ENCODE data around the gene FANCG.

DNA sequence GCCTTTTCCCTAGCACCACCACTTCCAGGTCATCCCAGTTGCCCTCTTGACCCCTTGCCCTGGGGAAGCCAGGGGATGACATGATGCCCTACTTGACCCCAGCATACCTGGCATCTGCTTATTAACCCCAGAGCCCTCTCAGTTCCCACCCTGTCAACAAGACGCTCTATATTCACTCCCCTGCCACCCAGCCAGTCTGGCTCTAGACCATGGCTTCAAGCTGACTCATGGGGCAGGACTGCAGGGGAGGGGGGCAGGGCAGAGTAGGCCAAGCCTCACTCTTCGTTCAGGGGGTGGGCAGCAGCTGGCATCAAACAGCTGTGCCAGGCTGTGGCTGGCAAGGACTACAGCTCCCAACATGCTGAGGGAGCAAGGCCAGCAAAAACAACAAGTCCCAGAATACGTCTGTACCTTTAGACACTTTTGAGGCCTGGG is 30.6 kb upstream of the FANCG start:
- TF ChIP-seq, protein P1, sequence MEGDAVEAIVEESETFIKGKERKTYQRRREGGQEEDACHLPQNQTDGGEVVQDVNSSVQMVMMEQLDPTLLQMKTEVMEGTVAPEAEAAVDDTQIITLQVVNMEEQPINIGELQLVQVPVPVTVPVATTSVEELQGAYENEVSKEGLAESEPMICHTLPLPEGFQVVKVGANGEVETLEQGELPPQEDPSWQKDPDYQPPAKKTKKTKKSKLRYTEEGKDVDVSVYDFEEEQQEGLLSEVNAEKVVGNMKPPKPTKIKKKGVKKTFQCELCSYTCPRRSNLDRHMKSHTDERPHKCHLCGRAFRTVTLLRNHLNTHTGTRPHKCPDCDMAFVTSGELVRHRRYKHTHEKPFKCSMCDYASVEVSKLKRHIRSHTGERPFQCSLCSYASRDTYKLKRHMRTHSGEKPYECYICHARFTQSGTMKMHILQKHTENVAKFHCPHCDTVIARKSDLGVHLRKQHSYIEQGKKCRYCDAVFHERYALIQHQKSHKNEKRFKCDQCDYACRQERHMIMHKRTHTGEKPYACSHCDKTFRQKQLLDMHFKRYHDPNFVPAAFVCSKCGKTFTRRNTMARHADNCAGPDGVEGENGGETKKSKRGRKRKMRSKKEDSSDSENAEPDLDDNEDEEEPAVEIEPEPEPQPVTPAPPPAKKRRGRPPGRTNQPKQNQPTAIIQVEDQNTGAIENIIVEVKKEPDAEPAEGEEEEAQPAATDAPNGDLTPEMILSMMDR (IDR thresholded peaks at IDR 0.05): no peak
- TF ChIP-seq, protein P2, sequence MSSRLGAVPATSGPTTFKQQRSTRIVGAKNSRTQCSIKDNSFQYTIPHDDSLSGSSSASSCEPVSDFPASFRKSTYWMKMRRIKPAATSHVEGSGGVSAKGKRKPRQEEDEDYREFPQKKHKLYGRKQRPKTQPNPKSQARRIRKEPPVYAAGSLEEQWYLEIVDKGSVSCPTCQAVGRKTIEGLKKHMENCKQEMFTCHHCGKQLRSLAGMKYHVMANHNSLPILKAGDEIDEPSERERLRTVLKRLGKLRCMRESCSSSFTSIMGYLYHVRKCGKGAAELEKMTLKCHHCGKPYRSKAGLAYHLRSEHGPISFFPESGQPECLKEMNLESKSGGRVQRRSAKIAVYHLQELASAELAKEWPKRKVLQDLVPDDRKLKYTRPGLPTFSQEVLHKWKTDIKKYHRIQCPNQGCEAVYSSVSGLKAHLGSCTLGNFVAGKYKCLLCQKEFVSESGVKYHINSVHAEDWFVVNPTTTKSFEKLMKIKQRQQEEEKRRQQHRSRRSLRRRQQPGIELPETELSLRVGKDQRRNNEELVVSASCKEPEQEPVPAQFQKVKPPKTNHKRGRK (CRISPR knock-in tag; IDR thresholded peaks at IDR 0.05; ENCODE audit: borderline replicate concordance): no peak
- TF ChIP-seq JUN (CRISPR knock-in tag; IDR thresholded peaks at IDR 0.05) (no peak), TP53 (CRISPR knock-in tag; IDR thresholded peaks at IDR 0.05) (no peak), MXD4 (CRISPR knock-in tag; IDR thresholded peaks at IDR 0.05; ENCODE audit: borderline replicate concordance) (no peak), GTF2I (CRISPR knock-in tag; conservative IDR thresholded peaks at IDR 0.05) (no peak)
- TF ChIP-seq, protein P3, sequence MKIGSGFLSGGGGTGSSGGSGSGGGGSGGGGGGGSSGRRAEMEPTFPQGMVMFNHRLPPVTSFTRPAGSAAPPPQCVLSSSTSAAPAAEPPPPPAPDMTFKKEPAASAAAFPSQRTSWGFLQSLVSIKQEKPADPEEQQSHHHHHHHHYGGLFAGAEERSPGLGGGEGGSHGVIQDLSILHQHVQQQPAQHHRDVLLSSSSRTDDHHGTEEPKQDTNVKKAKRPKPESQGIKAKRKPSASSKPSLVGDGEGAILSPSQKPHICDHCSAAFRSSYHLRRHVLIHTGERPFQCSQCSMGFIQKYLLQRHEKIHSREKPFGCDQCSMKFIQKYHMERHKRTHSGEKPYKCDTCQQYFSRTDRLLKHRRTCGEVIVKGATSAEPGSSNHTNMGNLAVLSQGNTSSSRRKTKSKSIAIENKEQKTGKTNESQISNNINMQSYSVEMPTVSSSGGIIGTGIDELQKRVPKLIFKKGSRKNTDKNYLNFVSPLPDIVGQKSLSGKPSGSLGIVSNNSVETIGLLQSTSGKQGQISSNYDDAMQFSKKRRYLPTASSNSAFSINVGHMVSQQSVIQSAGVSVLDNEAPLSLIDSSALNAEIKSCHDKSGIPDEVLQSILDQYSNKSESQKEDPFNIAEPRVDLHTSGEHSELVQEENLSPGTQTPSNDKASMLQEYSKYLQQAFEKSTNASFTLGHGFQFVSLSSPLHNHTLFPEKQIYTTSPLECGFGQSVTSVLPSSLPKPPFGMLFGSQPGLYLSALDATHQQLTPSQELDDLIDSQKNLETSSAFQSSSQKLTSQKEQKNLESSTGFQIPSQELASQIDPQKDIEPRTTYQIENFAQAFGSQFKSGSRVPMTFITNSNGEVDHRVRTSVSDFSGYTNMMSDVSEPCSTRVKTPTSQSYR (CRISPR knock-in tag; IDR thresholded peaks at IDR 0.05): no peak
- TF ChIP-seq, protein P4, sequence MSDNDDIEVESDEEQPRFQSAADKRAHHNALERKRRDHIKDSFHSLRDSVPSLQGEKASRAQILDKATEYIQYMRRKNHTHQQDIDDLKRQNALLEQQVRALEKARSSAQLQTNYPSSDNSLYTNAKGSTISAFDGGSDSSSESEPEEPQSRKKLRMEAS (CRISPR knock-in tag; IDR thresholded peaks at IDR 0.05): no peak
- TF ChIP-seq, protein P5, sequence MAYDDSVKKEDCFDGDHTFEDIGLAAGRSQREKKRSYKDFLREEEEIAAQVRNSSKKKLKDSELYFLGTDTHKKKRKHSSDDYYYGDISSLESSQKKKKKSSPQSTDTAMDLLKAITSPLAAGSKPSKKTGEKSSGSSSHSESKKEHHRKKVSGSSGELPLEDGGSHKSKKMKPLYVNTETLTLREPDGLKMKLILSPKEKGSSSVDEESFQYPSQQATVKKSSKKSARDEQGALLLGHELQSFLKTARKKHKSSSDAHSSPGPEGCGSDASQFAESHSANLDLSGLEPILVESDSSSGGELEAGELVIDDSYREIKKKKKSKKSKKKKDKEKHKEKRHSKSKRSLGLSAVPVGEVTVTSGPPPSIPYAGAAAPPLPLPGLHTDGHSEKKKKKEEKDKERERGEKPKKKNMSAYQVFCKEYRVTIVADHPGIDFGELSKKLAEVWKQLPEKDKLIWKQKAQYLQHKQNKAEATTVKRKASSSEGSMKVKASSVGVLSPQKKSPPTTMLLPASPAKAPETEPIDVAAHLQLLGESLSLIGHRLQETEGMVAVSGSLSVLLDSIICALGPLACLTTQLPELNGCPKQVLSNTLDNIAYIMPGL (CRISPR knock-in tag; IDR thresholded peaks at IDR 0.05): no peak
- TF ChIP-seq, protein P6, sequence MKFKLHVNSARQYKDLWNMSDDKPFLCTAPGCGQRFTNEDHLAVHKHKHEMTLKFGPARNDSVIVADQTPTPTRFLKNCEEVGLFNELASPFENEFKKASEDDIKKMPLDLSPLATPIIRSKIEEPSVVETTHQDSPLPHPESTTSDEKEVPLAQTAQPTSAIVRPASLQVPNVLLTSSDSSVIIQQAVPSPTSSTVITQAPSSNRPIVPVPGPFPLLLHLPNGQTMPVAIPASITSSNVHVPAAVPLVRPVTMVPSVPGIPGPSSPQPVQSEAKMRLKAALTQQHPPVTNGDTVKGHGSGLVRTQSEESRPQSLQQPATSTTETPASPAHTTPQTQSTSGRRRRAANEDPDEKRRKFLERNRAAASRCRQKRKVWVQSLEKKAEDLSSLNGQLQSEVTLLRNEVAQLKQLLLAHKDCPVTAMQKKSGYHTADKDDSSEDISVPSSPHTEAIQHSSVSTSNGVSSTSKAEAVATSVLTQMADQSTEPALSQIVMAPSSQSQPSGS (CRISPR knock-in tag; IDR thresholded peaks at IDR 0.05; ENCODE audit: borderline replicate concordance, low read depth): no peak

Measured in WTC11 (cell line).